ENCODE measurements around the gene PHACTR2.

Gene PHACTR2

GRCh38 chr6:143675946-143676345 lies 1.8 kb upstream of the PHACTR2 start:
- DNase-seq = no peak

- DNase-seq = no peak
Measured at GRCh38 chr6:143676437-143677045, 1.2 kb upstream of the PHACTR2 start.

GRCh38 chr6:143677577-143677890 lies 231 bp upstream of the PHACTR2 start:
- DNase-seq = no peak

- DNase-seq = no peak
Measured at GRCh38 chr6:143679041-143679440, 1.3 kb downstream of the PHACTR2 start.

GRCh38 chr6:143680141-143680540 lies 2.4 kb downstream of the PHACTR2 start:
- no peak for DNase-seq

- DNase-seq = no peak
Measured at GRCh38 chr6:143682805-143683204, 5.0 kb downstream of the PHACTR2 start.

- no peak for DNase-seq
Measured at GRCh38 chr6:143684486-143684885, 6.7 kb downstream of the PHACTR2 start.

- no peak for DNase-seq
Measured at GRCh38 chr6:143685653-143686052, 7.9 kb downstream of the PHACTR2 start.

- DNase-seq = no peak
Measured at GRCh38 chr6:143687591-143687990, 9.8 kb downstream of the PHACTR2 start.

GRCh38 chr6:143688681-143689080 lies 10.9 kb downstream of the PHACTR2 start:
- DNase-seq = no peak

GRCh38 chr6:143689852-143690251 lies 12.1 kb downstream of the PHACTR2 start:
- DNase-seq = no peak

GRCh38 chr6:143691155-143691554 lies 13.4 kb downstream of the PHACTR2 start:
- DNase-seq = no peak

- no peak for DNase-seq
Measured at GRCh38 chr6:143691900-143692636, 14.3 kb downstream of the PHACTR2 start.

- no peak for DNase-seq
Measured at GRCh38 chr6:143692696-143693095, 14.9 kb downstream of the PHACTR2 start.

- DNase-seq = no peak
Measured at GRCh38 chr6:143694013-143694412, 16.2 kb downstream of the PHACTR2 start.

GRCh38 chr6:143694560-143694959 lies 16.8 kb downstream of the PHACTR2 start:
- no peak for DNase-seq

GRCh38 chr6:143695130-143695968 lies 17.6 kb downstream of the PHACTR2 start:
- DNase-seq = no peak

- no peak for DNase-seq
Measured at GRCh38 chr6:143695969-143696663, 18.4 kb downstream of the PHACTR2 start.

GRCh38 chr6:143696664-143697000 lies 18.9 kb downstream of the PHACTR2 start:
- no peak for DNase-seq

- DNase-seq = no peak
Measured at GRCh38 chr6:143697076-143697800, 19.5 kb downstream of the PHACTR2 start.

GRCh38 chr6:143698329-143698728 lies 20.6 kb downstream of the PHACTR2 start:
- DNase-seq = no peak

- no peak for DNase-seq
Measured at GRCh38 chr6:143698759-143699429, 21.1 kb downstream of the PHACTR2 start.
